ENCODE results near the gene SGF29.
"Not testable (repeated sequence)": the region's sequence is repeated elsewhere in the genome, so short reads cannot be mapped to it uniquely, and the experiment has no call there.

Gene SGF29

GRCh38 chr16:28637765-28638164 lies 84.0 kb downstream of the SGF29 start, which contains the start of gene NPIPB8:
Gene NPIPB8, plus strand, starts transcription at chr16:28638065. Its CDS starts 296 bp downstream, at chr16:28638361.
- H3K9me3 ChIP-seq (ENCODE audit: control insufficient read depth, low read length); H3K4me3 ChIP-seq (ENCODE audit: insufficient read depth in 1 of 2, low read depth in 1 of 2, low read length in 2 of 2); H3K14ac ChIP-seq (ENCODE audit: low read length in 2 of 2); H2AK5ac ChIP-seq (ENCODE audit: low read length, severe bottlenecking); H2BK120ac ChIP-seq (ENCODE audit: low read depth, low read length); H4K8ac ChIP-seq (ENCODE audit: low read length); H3K4me2 ChIP-seq (ENCODE audit: low read length, poor library complexity, severe bottlenecking); DNase-seq; H3K4ac ChIP-seq (ENCODE audit: low read depth in 1 of 2, low read length in 2 of 2); H3K79me1 ChIP-seq (replicated peaks; ENCODE audit: low read length, poor library complexity, severe bottlenecking); H3K9ac ChIP-seq (ENCODE audit: low read length); H3K18ac ChIP-seq (ENCODE audit: low read depth in 1 of 2, low read length in 2 of 2); H3K27ac ChIP-seq (ENCODE audit: low read length, poor library complexity, severe bottlenecking); H4K91ac ChIP-seq (ENCODE audit: low read length); H3K4me1 ChIP-seq (ENCODE audit: control insufficient read depth, insufficient read depth, low read depth, low read length); H2BK15ac ChIP-seq (ENCODE audit: low read depth, poor library complexity, severe bottlenecking); H3K27me3 ChIP-seq (ENCODE audit: control insufficient read depth in 1 of 2, insufficient read depth in 1 of 2, low read length in 2 of 2); H2BK12ac ChIP-seq (ENCODE audit: low read length in 2 of 2); H2BK5ac ChIP-seq (ENCODE audit: low read depth, low read length, poor library complexity, severe bottlenecking); H3K23ac ChIP-seq (ENCODE audit: low read length in 2 of 2); H2AFZ ChIP-seq (ENCODE audit: low read depth, low read length); H3K36me3 ChIP-seq (ENCODE audit: control insufficient read depth in 1 of 2, insufficient read depth in 2 of 2, low read depth in 1 of 2, low read length in 2 of 2): not testable (repeated sequence)
- WGBS: no CpG with 5 or more reads among the region's 1 CpG

GRCh38 chr16:28638359-28638758 lies 84.6 kb downstream of the SGF29 start:
- H2BK5ac ChIP-seq (ENCODE audit: low read depth, low read length, poor library complexity, severe bottlenecking); H3K27ac ChIP-seq (ENCODE audit: low read length, poor library complexity, severe bottlenecking); H2AFZ ChIP-seq (ENCODE audit: low read depth, low read length); H3K4me2 ChIP-seq (ENCODE audit: low read length, poor library complexity, severe bottlenecking); H2BK15ac ChIP-seq (ENCODE audit: low read depth, poor library complexity, severe bottlenecking); H4K8ac ChIP-seq (ENCODE audit: low read length); H3K79me1 ChIP-seq (replicated peaks; ENCODE audit: low read length, poor library complexity, severe bottlenecking); H3K27me3 ChIP-seq (ENCODE audit: control insufficient read depth in 1 of 2, insufficient read depth in 1 of 2, low read length in 2 of 2); H3K9ac ChIP-seq (ENCODE audit: low read length); H3K23ac ChIP-seq (ENCODE audit: low read length in 2 of 2); DNase-seq; H3K9me3 ChIP-seq (ENCODE audit: control insufficient read depth, low read length); H4K91ac ChIP-seq (ENCODE audit: low read length); H2BK12ac ChIP-seq (ENCODE audit: low read length in 2 of 2); H2BK120ac ChIP-seq (ENCODE audit: low read depth, low read length); H3K4me1 ChIP-seq (ENCODE audit: control insufficient read depth, insufficient read depth, low read depth, low read length); H3K4me3 ChIP-seq (ENCODE audit: insufficient read depth in 1 of 2, low read depth in 1 of 2, low read length in 2 of 2); H3K18ac ChIP-seq (ENCODE audit: low read depth in 1 of 2, low read length in 2 of 2); H3K36me3 ChIP-seq (ENCODE audit: control insufficient read depth in 1 of 2, insufficient read depth in 2 of 2, low read depth in 1 of 2, low read length in 2 of 2); H3K4ac ChIP-seq (ENCODE audit: low read depth in 1 of 2, low read length in 2 of 2); H2AK5ac ChIP-seq (ENCODE audit: low read length, severe bottlenecking); H3K14ac ChIP-seq (ENCODE audit: low read length in 2 of 2): not testable (repeated sequence)
- WGBS: no CpG with 5 or more reads among the region's 5 CpGs

- not testable (repeated sequence) for H3K4me3 ChIP-seq (ENCODE audit: insufficient read depth in 1 of 2, low read depth in 1 of 2, low read length in 2 of 2); H2BK12ac ChIP-seq (ENCODE audit: low read length in 2 of 2); H2BK120ac ChIP-seq (ENCODE audit: low read depth, low read length); H3K79me1 ChIP-seq (replicated peaks; ENCODE audit: low read length, poor library complexity, severe bottlenecking); H3K14ac ChIP-seq (ENCODE audit: low read length in 2 of 2); H2BK15ac ChIP-seq (ENCODE audit: low read depth, poor library complexity, severe bottlenecking); H3K27me3 ChIP-seq (ENCODE audit: control insufficient read depth in 1 of 2, insufficient read depth in 1 of 2, low read length in 2 of 2); DNase-seq; H3K27ac ChIP-seq (ENCODE audit: low read length, poor library complexity, severe bottlenecking); H3K4me2 ChIP-seq (ENCODE audit: low read length, poor library complexity, severe bottlenecking); H2AK5ac ChIP-seq (ENCODE audit: low read length, severe bottlenecking); H3K23ac ChIP-seq (ENCODE audit: low read length in 2 of 2); H3K4ac ChIP-seq (ENCODE audit: low read depth in 1 of 2, low read length in 2 of 2); H2BK5ac ChIP-seq (ENCODE audit: low read depth, low read length, poor library complexity, severe bottlenecking); H3K4me1 ChIP-seq (ENCODE audit: control insufficient read depth, insufficient read depth, low read depth, low read length); H3K36me3 ChIP-seq (ENCODE audit: control insufficient read depth in 1 of 2, insufficient read depth in 2 of 2, low read depth in 1 of 2, low read length in 2 of 2); H4K8ac ChIP-seq (ENCODE audit: low read length); H3K18ac ChIP-seq (ENCODE audit: low read depth in 1 of 2, low read length in 2 of 2); H4K91ac ChIP-seq (ENCODE audit: low read length); H3K9ac ChIP-seq (ENCODE audit: low read length); H3K9me3 ChIP-seq (ENCODE audit: control insufficient read depth, low read length); H2AFZ ChIP-seq (ENCODE audit: low read depth, low read length)
- no CpG with 5 or more reads among the region's 2 CpGs for WGBS
Observed at GRCh38 chr16:28639959-28640358, 86.2 kb downstream of the SGF29 start.
